Keratinocyte (primary cell): ENCODE data around the gene CACNA2D1. TPM values are rescaled to one million over a fixed set of nuclear protein-coding genes. Genes with fewer than 3 reads are reported as not detected.

Source experiments
- DNase-seq: peaks from one replicate; pipeline ENCODE4 v3.0.0-alpha.2; 2011; ENCODE audit warnings: low read depth, missing footprints, low spot score
- FAIRE-seq: peaks from 2 replicates; lab custom pipeline; 2011; peaks lifted over from hg19 to GRCh38; lab: Jason Lieb, UNC
- H2AFZ ChIP-seq: 2 replicates; pipeline ENCODE4 v1.6.0; 2012; ENCODE audit warnings: low read length, control low read depth, inconsistent platforms; ENCODE audit not compliant: control insufficient read depth
- H3K27ac ChIP-seq: 2 replicates; pipeline ENCODE4 v1.5.1; 2011; ENCODE audit warnings: low read length; ENCODE audit not compliant: control insufficient read depth, insufficient read depth
- H3K27me3 ChIP-seq: 3 replicates; pipeline ENCODE4 v1.6.0; 2011; ENCODE audit warnings: low read length; ENCODE audit not compliant: control insufficient read depth, insufficient read depth; ENCODE audit errors: extremely low read depth
- H3K36me3 ChIP-seq, 2 experiments: 2 replicates in 1 of 2; 3 replicates in 1 of 2; pipeline ENCODE4 v1.5.1; 2011; ENCODE audit warnings: low read length in 2 of 2, mild to moderate bottlenecking in 1 of 2; ENCODE audit not compliant: control insufficient read depth in 2 of 2, insufficient read depth in 2 of 2; ENCODE audit errors: extremely low read depth in 1 of 2
- H3K4me1 ChIP-seq: 3 replicates; pipeline ENCODE4 v1.5.1; 2011; ENCODE audit warnings: low read length; ENCODE audit not compliant: control insufficient read depth, insufficient read depth; ENCODE audit errors: extremely low read depth
- H3K4me2 ChIP-seq: 3 replicates; pipeline ENCODE4 v1.6.0; 2011; ENCODE audit warnings: low read depth, low read length; ENCODE audit not compliant: control insufficient read depth, insufficient read depth; ENCODE audit errors: extremely low read depth
- H3K4me3 ChIP-seq, 3 experiments: fragments of 200-600 bp in 1 of 3; sonication (generic) in 1 of 3; 2 replicates in 2 of 3; 3 replicates in 1 of 3; pipeline ENCODE4 v1.5.1; 2011 to 2016; ENCODE audit warnings: low read length in 3 of 3, mild to moderate bottlenecking in 3 of 3, control low read depth in 2 of 3, inconsistent platforms in 1 of 3, low read depth in 1 of 3, mixed read lengths in 1 of 3, mixed run types in 1 of 3, moderate library complexity in 1 of 3; ENCODE audit not compliant: control insufficient read depth in 2 of 3, insufficient read depth in 2 of 3; ENCODE audit errors: extremely low read depth in 1 of 3
- H3K79me2 ChIP-seq: 2 replicates; pipeline ENCODE4 v1.6.0; 2012; ENCODE audit warnings: low read length; ENCODE audit not compliant: control insufficient read depth, insufficient read depth
- H3K9ac ChIP-seq: 3 replicates; pipeline ENCODE4 v1.6.0; 2011; ENCODE audit warnings: low read length; ENCODE audit not compliant: control insufficient read depth, insufficient read depth; ENCODE audit errors: extremely low read depth
- H3K9me1 ChIP-seq: 3 replicates; pipeline ENCODE4 v1.6.0; 2011; ENCODE audit warnings: low read length; ENCODE audit not compliant: control insufficient read depth, insufficient read depth; ENCODE audit errors: extremely low read depth
- H3K9me3 ChIP-seq: 2 replicates; pipeline ENCODE4 v1.5.1; 2012; ENCODE audit warnings: low read depth, low read length; ENCODE audit not compliant: control insufficient read depth
- H4K20me1 ChIP-seq: 3 replicates; pipeline ENCODE4 v1.6.0; 2011; ENCODE audit warnings: low read length; ENCODE audit not compliant: control insufficient read depth, insufficient read depth; ENCODE audit errors: extremely low read depth
- EZH2 ChIP-seq: IDR thresholded peaks from one replicate; pipeline ENCODE4 v1.6.1; 2012; ENCODE audit warnings: inconsistent platforms, mild to moderate bottlenecking, low read length, moderate library complexity
- dilution Hi-C: fragments of 300-500 bp; cut with MboI; formaldehyde crosslinking; loops from one replicate; pipeline ENCODE4 v1.7.0; 2020; ENCODE audit warnings: low sequenced_read_pairs; ENCODE audit not compliant: extremely low pct_ligation_motif_present
- polyA plus RNA-seq, 5 experiments: library from polyadenylated mRNA; depleted of rRNA in 3 of 5; stranded (reverse) in 3 of 5; stranded (forward) in 1 of 5; unstranded in 1 of 5; fragments of >200 nt; gene quantifications; 1 replicate in 1 of 5; 2 replicates in 3 of 5; 3 replicates in 1 of 5; pipeline versions ENCODE4 v1.2.1 to v1.2.3, GENCODE V29; 2011 to 2012; ENCODE audit warnings: missing spikeins in 2 of 5, low read depth in 1 of 5, low replicate concordance in 1 of 5
- TF ChIP-seq, protein P1 (sequence below), 3 experiments: IDR thresholded peaks in 1 of 3; conservative IDR thresholded peaks in 1 of 3; optimal IDR thresholded peaks in 1 of 3; 2 replicates in 2 of 3; 3 replicates in 1 of 3; pipeline versions ENCODE3 to v1.5.1; 2011; ENCODE audit warnings: low read length in 3 of 3, mild to moderate bottlenecking in 3 of 3, moderate library complexity in 2 of 3, control low read depth in 1 of 3, inconsistent platforms in 1 of 3; ENCODE audit not compliant: insufficient read depth in 2 of 3; ENCODE audit errors: extremely low read depth in 1 of 3

CACNA2D1 gene
- polyA plus RNA-seq, 1 donor (not counting 4 experiments of a cell fraction or from before 2014, with no cell fraction given), result 1.8 TPM

DNA sequence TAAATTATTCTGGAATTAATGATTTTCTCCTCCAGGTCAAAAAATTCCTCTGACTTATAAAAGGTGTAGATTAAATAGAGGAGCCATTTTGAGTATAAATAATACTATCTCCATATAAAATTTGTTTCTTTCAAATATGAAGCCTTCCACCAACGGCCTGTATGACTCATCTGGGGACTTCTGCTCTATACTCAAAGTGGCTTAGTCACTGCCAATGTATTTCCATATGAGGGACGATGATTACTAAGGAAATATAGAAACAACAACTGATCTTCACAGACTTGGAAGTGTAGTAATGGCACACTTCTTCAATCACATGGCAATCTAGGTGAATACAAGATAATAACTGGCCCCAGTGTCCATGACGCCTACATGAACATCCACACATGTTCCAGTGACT lies 338.1 kb downstream of the CACNA2D1 start:
- Histone ChIP-seq H3K4me2 (no peak overlapping the region), H3K9me3 (no peaks in the 10 kb centered on the region), H3K9ac (no peak overlapping the region), H3K4me3 (no peak overlapping the region), H3K36me3 (no peaks in the 10 kb centered on the region), H3K4me1 (peaks cover 8% of the 10 kb centered on the region), H3K27ac (no peak overlapping the region), H4K20me1 (no peaks in the 10 kb centered on the region), H2AFZ (no peak overlapping the region), H3K9me1 (no peaks in the 10 kb centered on the region), H3K27me3 (no peaks in the 10 kb centered on the region), H3K79me2 (no peaks in the 10 kb centered on the region)
- FAIRE-seq (no peak), DNase-seq (no peak)
- dilution Hi-C loops, result no loop called here
- no peak for TF ChIP-seq EZH2

DNA sequence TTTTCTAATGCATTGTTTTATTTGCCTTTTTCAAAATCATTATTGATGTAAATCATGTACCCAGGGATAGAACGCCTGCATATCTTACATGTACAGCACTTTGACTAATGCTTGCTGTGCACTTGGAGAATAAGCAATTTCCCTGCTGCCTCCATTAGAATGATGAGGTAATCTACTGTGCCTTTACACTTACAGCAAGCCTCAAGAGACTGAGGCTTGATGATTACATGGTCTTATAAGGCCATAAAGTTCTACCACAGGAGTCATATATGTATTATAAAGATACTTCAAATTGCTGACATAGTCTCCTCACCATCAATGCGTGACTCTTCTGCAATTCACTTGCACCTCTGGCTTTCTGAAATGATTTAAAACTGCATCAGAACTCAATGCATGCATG lies 345.2 kb downstream of the CACNA2D1 start:
- Histone ChIP-seq H3K4me1 (no peaks in the 10 kb centered on the region), H4K20me1 (no peaks in the 10 kb centered on the region), H3K4me2 (no peak overlapping the region), H3K4me3 (no peak overlapping the region), H3K27ac (no peak overlapping the region), H3K9me3 (no peaks in the 10 kb centered on the region), H3K36me3 (no peaks in the 10 kb centered on the region), H3K79me2 (no peaks in the 10 kb centered on the region), H3K27me3 (no peaks in the 10 kb centered on the region), H2AFZ (no peak overlapping the region), H3K9ac (no peak overlapping the region), H3K9me1 (no peaks in the 10 kb centered on the region)
- DNase-seq, result no peak
- dilution Hi-C loops, result no loop called here
- no peak for FAIRE-seq
- no peak for TF ChIP-seq EZH2
- TF ChIP-seq, protein P1, sequence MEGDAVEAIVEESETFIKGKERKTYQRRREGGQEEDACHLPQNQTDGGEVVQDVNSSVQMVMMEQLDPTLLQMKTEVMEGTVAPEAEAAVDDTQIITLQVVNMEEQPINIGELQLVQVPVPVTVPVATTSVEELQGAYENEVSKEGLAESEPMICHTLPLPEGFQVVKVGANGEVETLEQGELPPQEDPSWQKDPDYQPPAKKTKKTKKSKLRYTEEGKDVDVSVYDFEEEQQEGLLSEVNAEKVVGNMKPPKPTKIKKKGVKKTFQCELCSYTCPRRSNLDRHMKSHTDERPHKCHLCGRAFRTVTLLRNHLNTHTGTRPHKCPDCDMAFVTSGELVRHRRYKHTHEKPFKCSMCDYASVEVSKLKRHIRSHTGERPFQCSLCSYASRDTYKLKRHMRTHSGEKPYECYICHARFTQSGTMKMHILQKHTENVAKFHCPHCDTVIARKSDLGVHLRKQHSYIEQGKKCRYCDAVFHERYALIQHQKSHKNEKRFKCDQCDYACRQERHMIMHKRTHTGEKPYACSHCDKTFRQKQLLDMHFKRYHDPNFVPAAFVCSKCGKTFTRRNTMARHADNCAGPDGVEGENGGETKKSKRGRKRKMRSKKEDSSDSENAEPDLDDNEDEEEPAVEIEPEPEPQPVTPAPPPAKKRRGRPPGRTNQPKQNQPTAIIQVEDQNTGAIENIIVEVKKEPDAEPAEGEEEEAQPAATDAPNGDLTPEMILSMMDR (optimal IDR thresholded peaks at IDR 0.05 in 1 of 3, IDR thresholded peaks at IDR 0.05 in 1 of 3, conservative IDR thresholded peaks at IDR 0.05 in 1 of 3; ENCODE audit: extremely low read depth in 1 of 3, insufficient read depth in 2 of 3, low read length in 3 of 3), result no peak

DNA sequence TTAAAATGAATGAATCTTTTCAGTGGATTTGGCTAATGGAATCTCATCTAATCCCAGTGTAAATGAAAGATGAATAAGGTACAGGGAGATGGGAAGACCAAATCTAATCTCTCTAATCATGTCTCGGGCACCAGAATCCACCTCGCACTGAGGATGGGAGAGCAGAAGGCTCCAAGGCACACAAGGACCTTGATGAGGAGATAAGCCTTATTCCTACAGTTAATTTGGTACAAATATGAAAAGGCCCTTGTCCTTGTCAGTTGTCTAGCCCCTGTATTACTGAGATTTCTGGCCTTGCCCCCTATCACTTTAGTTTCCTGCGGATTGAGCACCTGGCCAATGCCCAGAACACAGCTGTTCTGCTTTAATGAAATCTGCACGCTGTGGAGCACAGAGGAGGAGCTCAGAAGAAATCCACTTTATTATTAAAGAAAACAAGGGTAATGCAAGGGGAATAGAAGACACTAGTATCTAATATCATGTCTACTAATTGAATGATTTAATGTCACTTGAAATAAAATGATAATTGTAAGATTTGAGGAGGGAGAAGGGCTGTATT lies 352.4 kb downstream of the CACNA2D1 start:
- no peak for DNase-seq
- H3K9me1 ChIP-seq, result no peaks in the 10 kb centered on the region
- H3K4me1 ChIP-seq, result no peaks in the 10 kb centered on the region
- H3K9me3 ChIP-seq, result no peaks in the 10 kb centered on the region
- H3K27ac ChIP-seq, result no peak overlapping the region
- H4K20me1 ChIP-seq, result no peaks in the 10 kb centered on the region
- H3K4me2 ChIP-seq, result no peak overlapping the region
- H2AFZ ChIP-seq, result no peak overlapping the region
- TF ChIP-seq EZH2, result no peak
- TF ChIP-seq, protein P1 (optimal IDR thresholded peaks at IDR 0.05 in 1 of 3, IDR thresholded peaks at IDR 0.05 in 1 of 3, conservative IDR thresholded peaks at IDR 0.05 in 1 of 3; ENCODE audit: extremely low read depth in 1 of 3, insufficient read depth in 2 of 3, low read length in 3 of 3), result no peak
- no peaks in the 10 kb centered on the region for H3K79me2 ChIP-seq
- no peaks in the 10 kb centered on the region for H3K36me3 ChIP-seq
- no peak overlapping the region for H3K9ac ChIP-seq
- FAIRE-seq, result no peak
- no peaks in the 10 kb centered on the region for H3K27me3 ChIP-seq
- dilution Hi-C loops, result no loop called here
- no peak overlapping the region for H3K4me3 ChIP-seq
